ENCODE measurements around the gene HEPACAM. TPM values are rescaled to one million over a fixed set of nuclear protein-coding genes. Genes with fewer than 3 reads are reported as not detected.

Gene HEPACAM
- total RNA-seq, 4 donors from 2014 or later: 0.40 to 0.70 TPM; not detected in 2

GRCh38 chr11:124917115-124917637 lies 18.7 kb downstream of the HEPACAM start:
- Histone ChIP-seq H3K36me3 (no peaks in the 10 kb centered on the region), H3K27ac (no peak overlapping the region), H3K27me3 (peaks cover 0 to 10% (median 9%) of the 10 kb centered on the region in 3 donors), H3K4me1 (no peaks in the 10 kb centered on the region), H3K9me3 (no peaks in the 10 kb centered on the region), H3K4me3 (no peak overlapping the region)
- TF ChIP-seq, protein P1, sequence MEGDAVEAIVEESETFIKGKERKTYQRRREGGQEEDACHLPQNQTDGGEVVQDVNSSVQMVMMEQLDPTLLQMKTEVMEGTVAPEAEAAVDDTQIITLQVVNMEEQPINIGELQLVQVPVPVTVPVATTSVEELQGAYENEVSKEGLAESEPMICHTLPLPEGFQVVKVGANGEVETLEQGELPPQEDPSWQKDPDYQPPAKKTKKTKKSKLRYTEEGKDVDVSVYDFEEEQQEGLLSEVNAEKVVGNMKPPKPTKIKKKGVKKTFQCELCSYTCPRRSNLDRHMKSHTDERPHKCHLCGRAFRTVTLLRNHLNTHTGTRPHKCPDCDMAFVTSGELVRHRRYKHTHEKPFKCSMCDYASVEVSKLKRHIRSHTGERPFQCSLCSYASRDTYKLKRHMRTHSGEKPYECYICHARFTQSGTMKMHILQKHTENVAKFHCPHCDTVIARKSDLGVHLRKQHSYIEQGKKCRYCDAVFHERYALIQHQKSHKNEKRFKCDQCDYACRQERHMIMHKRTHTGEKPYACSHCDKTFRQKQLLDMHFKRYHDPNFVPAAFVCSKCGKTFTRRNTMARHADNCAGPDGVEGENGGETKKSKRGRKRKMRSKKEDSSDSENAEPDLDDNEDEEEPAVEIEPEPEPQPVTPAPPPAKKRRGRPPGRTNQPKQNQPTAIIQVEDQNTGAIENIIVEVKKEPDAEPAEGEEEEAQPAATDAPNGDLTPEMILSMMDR (IDR thresholded peaks at IDR 0.05 in 4 of 5, conservative IDR thresholded peaks at IDR 0.05 in 1 of 5): no peak
- TF ChIP-seq POLR2A (IDR thresholded peaks at IDR 0.05): no peak
- DNase-seq (no peak), ATAC-seq (no peak)
- in situ Hi-C loops (cut with MboI; ENCODE audit: low sequenced_read_pairs in 4 of 4) (no loop called here), intact Hi-C loops (cut with DNase I; ENCODE audit: low total_unique reads) (no loop called here)

DNA sequence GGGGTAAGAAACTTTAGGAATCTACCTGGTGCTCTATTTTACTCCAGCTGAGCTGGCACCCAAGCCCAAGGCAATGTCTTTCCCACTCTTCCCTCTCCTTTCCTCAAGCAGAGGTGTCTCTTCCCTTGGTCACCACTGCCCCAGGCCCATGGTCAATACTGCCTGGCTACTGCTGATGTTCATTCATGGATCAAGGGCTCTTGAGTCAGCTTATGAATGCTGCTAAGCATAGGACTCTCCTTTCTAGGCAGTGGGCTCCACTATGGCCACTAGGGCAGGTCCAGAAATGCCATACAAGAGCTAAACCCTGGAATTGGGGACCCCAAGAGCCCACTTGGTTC lies 19.5 kb downstream of the HEPACAM start:
- no peak for ATAC-seq
- no peaks in the 10 kb centered on the region for H3K4me1 ChIP-seq
- no peaks in the 10 kb centered on the region for H3K36me3 ChIP-seq
- H3K9me3 ChIP-seq: no peaks in the 10 kb centered on the region
- H3K27ac ChIP-seq: no peak overlapping the region
- H3K4me3 ChIP-seq: no peak overlapping the region
- intact Hi-C loops (cut with DNase I; ENCODE audit: low total_unique reads) (no loop called here), in situ Hi-C loops (cut with MboI; ENCODE audit: low sequenced_read_pairs in 4 of 4) (no loop called here)
- peaks cover 0 to 5% (median 1%) of the 10 kb centered on the region in 3 donors for H3K27me3 ChIP-seq
- no peak for DNase-seq
- TF ChIP-seq POLR2A (IDR thresholded peaks at IDR 0.05): no peak
- TF ChIP-seq, protein P1 (IDR thresholded peaks at IDR 0.05 in 4 of 5, conservative IDR thresholded peaks at IDR 0.05 in 1 of 5): no peak

DNA sequence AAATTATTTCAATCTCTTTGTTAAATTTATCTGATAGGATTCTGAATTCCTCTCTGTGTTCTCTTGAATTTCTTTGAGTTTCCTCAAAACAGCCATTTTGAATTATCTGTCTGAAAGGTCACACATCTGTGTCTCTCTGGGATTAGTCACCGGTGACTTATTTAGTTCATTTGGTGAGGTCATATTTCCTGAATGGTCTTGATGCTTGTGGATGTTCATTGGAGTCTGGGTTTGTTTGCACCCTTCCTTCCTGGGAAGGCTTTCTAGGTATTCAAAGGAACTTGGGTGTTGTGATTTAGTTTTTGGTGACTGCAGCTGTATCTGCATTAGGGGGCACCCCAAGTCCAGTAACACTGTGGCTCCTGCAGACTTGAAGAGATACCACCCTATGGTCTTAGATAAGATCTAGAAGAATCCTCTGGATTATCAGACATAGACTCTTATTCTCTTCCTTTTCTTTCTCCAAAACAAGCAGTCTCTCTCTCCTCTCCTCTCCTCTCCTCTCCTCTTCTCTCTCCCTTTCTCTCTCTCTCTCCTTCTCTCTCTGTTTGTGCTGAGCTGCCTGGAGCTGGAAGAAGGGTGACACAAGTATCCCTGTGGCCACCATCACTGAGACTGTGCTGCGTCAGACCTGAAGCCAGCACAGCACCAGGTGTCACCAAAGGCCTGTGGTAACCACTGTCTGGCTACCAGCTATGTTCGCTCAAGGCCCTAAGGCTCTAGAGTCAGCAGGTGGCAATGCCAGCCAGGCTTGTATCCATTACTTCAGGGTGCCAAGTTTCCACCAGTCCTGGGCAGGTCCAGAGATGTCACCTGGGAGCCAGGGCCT lies 20.1 kb downstream of the HEPACAM start:
- in situ Hi-C loops (cut with MboI; ENCODE audit: low sequenced_read_pairs in 4 of 4): no loop called here
- Histone ChIP-seq H3K4me3 (no peak overlapping the region), H3K27ac (no peak overlapping the region), H3K4me1 (no peaks in the 10 kb centered on the region), H3K27me3 (peaks cover 0 to 1% (median 0%) of the 10 kb centered on the region in 3 donors), H3K9me3 (no peaks in the 10 kb centered on the region), H3K36me3 (no peaks in the 10 kb centered on the region)
- ATAC-seq (no peak), DNase-seq (no peak)
- TF ChIP-seq, protein P1 (IDR thresholded peaks at IDR 0.05 in 4 of 5, conservative IDR thresholded peaks at IDR 0.05 in 1 of 5): no peak
- TF ChIP-seq POLR2A (IDR thresholded peaks at IDR 0.05): no peak
- intact Hi-C loops (cut with DNase I; ENCODE audit: low total_unique reads): no loop called here

DNA sequence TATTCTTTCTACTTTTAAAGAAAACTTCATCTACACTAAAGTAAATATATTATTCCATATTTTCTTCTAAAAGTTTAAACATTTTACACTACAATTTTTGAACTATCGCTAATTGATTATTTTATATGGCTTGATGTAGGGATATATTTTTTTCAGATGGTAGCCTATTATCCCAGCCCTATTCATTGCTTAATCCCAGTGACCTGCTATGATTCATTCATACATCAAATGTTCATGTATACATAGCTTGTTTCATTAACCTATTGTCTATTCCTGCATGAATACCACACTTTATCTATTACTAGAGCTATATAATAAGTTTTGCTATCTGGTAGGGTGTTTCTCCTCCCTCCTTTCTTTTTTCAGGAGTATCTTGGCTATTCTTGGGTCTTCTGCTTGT lies 33.2 kb downstream of the HEPACAM start:
- Histone ChIP-seq H3K27me3 (no peaks in the 10 kb centered on the region), H3K4me1 (peaks cover 4 to 17% of the 10 kb centered on the region in 2 donors), H3K27ac (no peak overlapping the region), H3K9me3 (no peaks in the 10 kb centered on the region), H3K36me3 (no peaks in the 10 kb centered on the region), H3K4me3 (no peak overlapping the region)
- TF ChIP-seq, protein P1 (IDR thresholded peaks at IDR 0.05 in 4 of 5, conservative IDR thresholded peaks at IDR 0.05 in 1 of 5): no peak
- TF ChIP-seq POLR2A (IDR thresholded peaks at IDR 0.05): no peak
- in situ Hi-C loops (cut with MboI; ENCODE audit: low sequenced_read_pairs in 4 of 4) (no loop called here), intact Hi-C loops (cut with DNase I; ENCODE audit: low total_unique reads) (no loop called here)
- DNase-seq (no peak), ATAC-seq (no peak)
